NB4 (cell line): ENCODE measurements around the gene MGMT.

ENCODE experiments used
- CTCF ChIP-seq: IDR thresholded peaks from one replicate; pipeline ENCODE4 v1.5.1; 2012; ENCODE audit warnings: low read depth, low read length
- MYC ChIP-seq: IDR thresholded peaks from 2 replicates; pipeline ENCODE4 v1.6.1; 2011; ENCODE audit warnings: low read depth, low read length

- TF ChIP-seq CTCF (no peak), MYC (no peak)
These were observed 222.6 kb downstream of the MGMT start for GRCh38 chr10:129689671-129690071.
